ENCODE measurements around the gene NBAS. TPM values are rescaled to one million over a fixed set of nuclear protein-coding genes. Genes with fewer than 3 reads are reported as not detected.
A peak's percentile ranks its signal among the peaks of the same experiment; 100 is the strongest.

The NBAS gene
- total and polyA plus RNA-seq, 10 of the 15 experiments (the other 5 are each of a cell fraction or from before 2014, with no cell fraction given): 4.3 to 32.7 (median 20.8) TPM

DNA sequence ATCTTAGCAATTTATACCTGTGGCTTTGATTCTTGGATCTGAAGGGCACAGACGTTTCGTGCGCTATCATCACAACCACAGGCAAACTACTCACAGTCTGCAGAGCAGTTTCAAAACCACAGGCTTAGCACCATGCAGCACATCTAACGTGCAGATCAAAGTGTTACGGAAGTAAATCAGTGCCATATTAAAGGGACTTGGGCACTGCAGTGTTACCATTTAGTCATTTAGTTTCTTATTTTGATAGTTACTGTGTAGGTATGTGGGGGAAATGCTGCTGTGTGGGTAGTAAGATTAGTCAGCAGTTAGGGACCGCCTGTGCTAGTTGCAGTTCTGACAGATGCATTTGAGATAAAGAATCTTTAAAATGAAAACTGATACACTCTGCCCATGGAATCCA lies 384.0 kb downstream of the NBAS start (continued):
- TF ChIP-seq BCLAF1 (IDR thresholded peaks at IDR 0.05) (no peak), CHD4 (IDR thresholded peaks at IDR 0.05) (no peak), BHLHE40 (IDR thresholded peaks at IDR 0.05; ENCODE audit: borderline replicate concordance in 1 of 2, low read depth in 2 of 2, low read length in 1 of 2) (peak; percentile 83 to 88), TCF12 (IDR thresholded peaks at IDR 0.05; ENCODE audit: low read depth, low read length) (0 out of 2 replicates have a peak, but pooled peaks have one; percentile 47), RBBP5 (conservative IDR thresholded peaks at IDR 0.05) (no peak), PAX8 (IDR thresholded peaks at IDR 0.05) (no peak), ZNF384 (IDR thresholded peaks at IDR 0.05; ENCODE audit: borderline replicate concordance, low read depth, low read length) (no peak), ZBTB4 (CRISPR knock-in tag; IDR thresholded peaks at IDR 0.05) (no peak), KLF5 (IDR thresholded peaks at IDR 0.05; ENCODE audit: partially characterized antibody) (no peak), TAF1 (IDR thresholded peaks at IDR 0.05; ENCODE audit: borderline replicate concordance, low read depth, low read length) (no peak), STAT1 (conservative IDR thresholded peaks at IDR 0.05) (no peak), EGR1 (IDR thresholded peaks at IDR 0.05; ENCODE audit: borderline replicate concordance in 1 of 2, low read depth in 2 of 2, low read length in 2 of 2) (no peak), IRF3 (IDR thresholded peaks at IDR 0.05) (no peak), NFYB (IDR thresholded peaks at IDR 0.05; ENCODE audit: insufficient read depth, low read depth, low read length) (no peak), MEF2B (IDR thresholded peaks at IDR 0.05; ENCODE audit: partially characterized antibody, poor library complexity, severe bottlenecking) (peak; percentile 69)
- TF ChIP-seq, protein P1, sequence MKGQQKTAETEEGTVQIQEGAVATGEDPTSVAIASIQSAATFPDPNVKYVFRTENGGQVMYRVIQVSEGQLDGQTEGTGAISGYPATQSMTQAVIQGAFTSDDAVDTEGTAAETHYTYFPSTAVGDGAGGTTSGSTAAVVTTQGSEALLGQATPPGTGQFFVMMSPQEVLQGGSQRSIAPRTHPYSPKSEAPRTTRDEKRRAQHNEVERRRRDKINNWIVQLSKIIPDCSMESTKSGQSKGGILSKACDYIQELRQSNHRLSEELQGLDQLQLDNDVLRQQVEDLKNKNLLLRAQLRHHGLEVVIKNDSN (IDR thresholded peaks at IDR 0.05; ENCODE audit: borderline replicate concordance, extremely low read length, insufficient read depth, low read depth, low read length): no peak
- TF ChIP-seq, protein P2, sequence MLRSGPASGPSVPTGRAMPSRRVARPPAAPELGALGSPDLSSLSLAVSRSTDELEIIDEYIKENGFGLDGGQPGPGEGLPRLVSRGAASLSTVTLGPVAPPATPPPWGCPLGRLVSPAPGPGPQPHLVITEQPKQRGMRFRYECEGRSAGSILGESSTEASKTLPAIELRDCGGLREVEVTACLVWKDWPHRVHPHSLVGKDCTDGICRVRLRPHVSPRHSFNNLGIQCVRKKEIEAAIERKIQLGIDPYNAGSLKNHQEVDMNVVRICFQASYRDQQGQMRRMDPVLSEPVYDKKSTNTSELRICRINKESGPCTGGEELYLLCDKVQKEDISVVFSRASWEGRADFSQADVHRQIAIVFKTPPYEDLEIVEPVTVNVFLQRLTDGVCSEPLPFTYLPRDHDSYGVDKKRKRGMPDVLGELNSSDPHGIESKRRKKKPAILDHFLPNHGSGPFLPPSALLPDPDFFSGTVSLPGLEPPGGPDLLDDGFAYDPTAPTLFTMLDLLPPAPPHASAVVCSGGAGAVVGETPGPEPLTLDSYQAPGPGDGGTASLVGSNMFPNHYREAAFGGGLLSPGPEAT (IDR thresholded peaks at IDR 0.05; ENCODE audit: low read depth): peak; percentile 59; the same call in 1 of the 2 replicates

Measured in GM12878 (cell line).